NK-92 (cell line): ENCODE measurements around the gene ALDH1A3.

Experiments
- DNase-seq: peaks from one replicate; lab custom pipeline; 2025; ENCODE audit not compliant: unreplicated experiment; lab: John Stamatoyannopoulos, UW

The ALDH1A3 gene

GRCh38 chr15:100858294-100858693 lies 21.3 kb upstream of the ALDH1A3 start:
- DNase-seq = no peak

- DNase-seq = no peak
Measured at GRCh38 chr15:100859970-100860828, 19.4 kb upstream of the ALDH1A3 start.

GRCh38 chr15:100860829-100861510 lies 18.7 kb upstream of the ALDH1A3 start:
- DNase-seq = no peak

- no peak for DNase-seq
Measured at GRCh38 chr15:100861511-100861991, 18.1 kb upstream of the ALDH1A3 start.

GRCh38 chr15:100862162-100862561 lies 17.5 kb upstream of the ALDH1A3 start:
- DNase-seq = no peak

- DNase-seq = no peak
Measured at GRCh38 chr15:100863075-100863795, 16.4 kb upstream of the ALDH1A3 start.

- no peak for DNase-seq
Measured at GRCh38 chr15:100863796-100864267, 15.8 kb upstream of the ALDH1A3 start.

GRCh38 chr15:100866386-100867330 lies 13.0 kb upstream of the ALDH1A3 start:
- DNase-seq = no peak

GRCh38 chr15:100867433-100867832 lies 12.2 kb upstream of the ALDH1A3 start:
- DNase-seq = no peak

GRCh38 chr15:100869151-100869999 lies 10.3 kb upstream of the ALDH1A3 start:
- no peak for DNase-seq

- no peak for DNase-seq
Measured at GRCh38 chr15:100873029-100873677, 6.5 kb upstream of the ALDH1A3 start.

- DNase-seq = no peak
Measured at GRCh38 chr15:100875495-100875894, 4.1 kb upstream of the ALDH1A3 start.

GRCh38 chr15:100875976-100876375 lies 3.7 kb upstream of the ALDH1A3 start:
- DNase-seq = no peak

GRCh38 chr15:100877551-100877950 lies 2.1 kb upstream of the ALDH1A3 start:
- DNase-seq = no peak

- no peak for DNase-seq
Measured at GRCh38 chr15:100878130-100878529, 1.5 kb upstream of the ALDH1A3 start.

GRCh38 chr15:100878648-100879047 lies 983 bp upstream of the ALDH1A3 start:
- DNase-seq = no peak

GRCh38 chr15:100879061-100879463 lies 569 bp upstream of the ALDH1A3 start:
- no peak for DNase-seq

GRCh38 chr15:100880139-100880896 lies 687 bp downstream of the ALDH1A3 start:
- no peak for DNase-seq
